Measurements from ENCODE around the gene TSPAN10. TPM values are rescaled to one million over a fixed set of nuclear protein-coding genes. Genes with fewer than 3 reads are reported as not detected.

TSPAN10 gene
- total and polyA plus RNA-seq, 9 of the 15 experiments (the other 6 are each of a cell fraction or from before 2014, with no cell fraction given): 0.05 to 0.31 (median 0.13) TPM; not detected in 1

DNA sequence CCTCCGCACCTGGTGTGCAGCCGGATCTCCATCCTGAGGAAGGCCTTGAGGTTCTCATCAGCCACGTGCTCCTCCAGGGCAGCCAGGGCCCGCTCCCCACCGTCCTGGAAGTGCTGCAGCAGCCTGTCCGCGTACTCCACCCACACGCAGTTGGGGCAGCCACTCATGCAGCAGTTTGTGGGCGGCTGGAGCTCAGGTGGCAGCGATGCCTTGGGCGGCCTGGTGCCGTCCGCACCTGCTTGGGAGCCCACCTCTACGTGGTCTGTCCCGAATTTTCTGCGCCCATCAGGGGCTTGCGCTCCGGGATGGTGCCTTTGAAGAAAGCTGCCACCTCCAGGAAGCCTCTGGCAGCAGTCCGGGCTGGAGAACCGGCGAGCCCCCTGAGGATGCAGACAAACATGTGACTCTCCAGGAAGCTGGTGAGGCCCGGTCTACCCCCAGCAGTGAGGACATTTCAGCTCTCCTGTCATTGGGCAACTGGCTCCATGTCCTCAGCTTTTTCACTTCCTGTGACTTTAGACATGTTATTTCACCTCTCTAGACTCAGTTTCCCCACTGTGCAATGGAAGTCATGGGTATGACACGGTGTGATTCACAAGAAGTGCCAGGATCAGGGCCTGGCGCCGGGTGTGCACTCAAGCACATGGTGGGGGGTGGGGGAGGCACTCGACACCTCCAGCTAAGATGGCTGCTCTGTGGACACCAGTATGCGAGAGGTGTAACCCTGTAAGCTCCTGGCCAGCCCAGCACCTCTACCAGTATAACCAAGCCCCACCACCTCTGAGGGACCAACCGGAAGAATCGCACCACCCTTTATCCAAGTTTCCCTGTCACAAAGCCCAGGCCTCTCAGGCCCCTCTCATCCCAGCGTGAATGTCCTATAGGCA, 28.5 kb downstream of the TSPAN10 start (continued):
- TF ChIP-seq MECOM (CRISPR knock-in tag; IDR thresholded peaks at IDR 0.05) (peak; percentile 67; the same call in 1 of the 2 replicates), CEBPB (tag; IDR thresholded peaks at IDR 0.05) (peak; percentile 69; the same call in 1 of the 2 replicates), XRCC4 (IDR thresholded peaks at IDR 0.05; ENCODE audit: extremely low read depth, insufficient read depth, insufficient read length) (no peak), GABPB1 (CRISPR knock-in tag; IDR thresholded peaks at IDR 0.05) (no peak), ZNF133 (CRISPR knock-in tag; IDR thresholded peaks at IDR 0.05) (no peak), CBX3 (IDR thresholded peaks at IDR 0.05; ENCODE audit: borderline replicate concordance in 1 of 2, low read length in 2 of 2) (no peak; a peak in 1 of 3 replicates), CHCHD3 (CRISPR knock-in tag; IDR thresholded peaks at IDR 0.05) (0 out of 2 replicates have a peak, but pooled peaks have one; percentile 60), PATZ1 (CRISPR knock-in tag; IDR thresholded peaks at IDR 0.05; ENCODE audit: borderline replicate concordance) (peak; percentile 43; the same call in 1 of the 2 replicates), PTRF (tag; IDR thresholded peaks at IDR 0.05) (peak; percentile 74; the same call in 1 of the 2 replicates), ZNF717 (CRISPR knock-in tag; IDR thresholded peaks at IDR 0.05) (no peak), STAG1 (CRISPR knock-in tag; IDR thresholded peaks at IDR 0.05; ENCODE audit: borderline replicate concordance) (no peak), MEIS2 (IDR thresholded peaks at IDR 0.05; ENCODE audit: partially characterized antibody) (no peak), NR2C2 (CRISPR knock-in tag; IDR thresholded peaks at IDR 0.05) (no peak), NR2C2 (tag; IDR thresholded peaks at IDR 0.05) (no peak), YY1 (IDR thresholded peaks at IDR 0.05; ENCODE audit: borderline replicate concordance in 1 of 3, control insufficient read depth in 1 of 3, extremely low read depth in 1 of 3, insufficient read depth in 3 of 3, insufficient read length in 1 of 3, insufficient replicate concordance in 2 of 3, low read depth in 1 of 3, low read length in 2 of 3) (peak; percentile 75 to 95 (median 85)), TAF1 (IDR thresholded peaks at IDR 0.05; ENCODE audit: control insufficient read depth, extremely low read depth, insufficient read depth, low read length, severe bottlenecking) (peak; percentile 19), PBX2 (CRISPR knock-in tag; IDR thresholded peaks at IDR 0.05; ENCODE audit: low read depth) (no peak), PBX2 (tag; conservative IDR thresholded peaks at IDR 0.05; ENCODE audit: low read depth) (0 out of 2 replicates have a peak, but pooled peaks have one; percentile 32), ESRRB (CRISPR knock-in tag; IDR thresholded peaks at IDR 0.05; ENCODE audit: borderline replicate concordance) (peak; percentile 79; the same call in 1 of the 2 replicates)
- TF ChIP-seq, protein P1, sequence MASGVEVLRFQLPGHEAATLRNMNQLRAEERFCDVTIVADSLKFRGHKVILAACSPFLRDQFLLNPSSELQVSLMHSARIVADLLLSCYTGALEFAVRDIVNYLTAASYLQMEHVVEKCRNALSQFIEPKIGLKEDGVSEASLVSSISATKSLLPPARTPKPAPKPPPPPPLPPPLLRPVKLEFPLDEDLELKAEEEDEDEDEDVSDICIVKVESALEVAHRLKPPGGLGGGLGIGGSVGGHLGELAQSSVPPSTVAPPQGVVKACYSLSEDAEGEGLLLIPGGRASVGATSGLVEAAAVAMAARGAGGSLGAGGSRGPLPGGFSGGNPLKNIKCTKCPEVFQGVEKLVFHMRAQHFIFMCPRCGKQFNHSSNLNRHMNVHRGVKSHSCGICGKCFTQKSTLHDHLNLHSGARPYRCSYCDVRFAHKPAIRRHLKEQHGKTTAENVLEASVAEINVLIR (CRISPR knock-in tag; IDR thresholded peaks at IDR 0.05): peak; percentile 38; the same call in 1 of the 2 replicates
